HG03460 (cell line): ENCODE measurements around the gene PTPRN2.
"Not testable (repeated sequence)": the region's sequence is repeated elsewhere in the genome, so short reads cannot be mapped to it uniquely, and the experiment has no call there.

Source experiments
- ATAC-seq: cut with Tn5 transposase; IDR thresholded peaks from one replicate; pipeline ENCODE4 v1.9.1; 2021; ENCODE audit not compliant: unreplicated experiment

PTPRN2 gene

DNA sequence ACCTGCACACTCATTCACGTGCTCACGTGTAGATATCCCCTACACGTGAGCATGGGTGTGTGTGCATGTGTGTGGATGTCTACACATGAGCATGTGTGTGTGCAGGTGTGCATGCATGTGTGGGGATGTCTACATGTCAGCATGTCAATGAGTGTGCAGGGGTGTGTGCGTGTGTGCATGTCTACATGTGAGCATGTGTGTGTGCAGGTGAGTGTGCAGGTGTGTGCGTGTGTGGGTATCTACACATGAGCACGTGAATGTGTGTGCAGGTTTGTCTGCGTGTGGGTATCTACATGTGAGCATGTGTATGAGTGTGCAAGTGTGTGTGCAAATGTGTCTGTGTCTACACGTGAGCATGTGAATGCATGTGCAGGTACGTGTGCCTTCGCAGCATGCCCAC lies 274.8 kb downstream of the PTPRN2 start:
- ATAC-seq = no peak

DNA sequence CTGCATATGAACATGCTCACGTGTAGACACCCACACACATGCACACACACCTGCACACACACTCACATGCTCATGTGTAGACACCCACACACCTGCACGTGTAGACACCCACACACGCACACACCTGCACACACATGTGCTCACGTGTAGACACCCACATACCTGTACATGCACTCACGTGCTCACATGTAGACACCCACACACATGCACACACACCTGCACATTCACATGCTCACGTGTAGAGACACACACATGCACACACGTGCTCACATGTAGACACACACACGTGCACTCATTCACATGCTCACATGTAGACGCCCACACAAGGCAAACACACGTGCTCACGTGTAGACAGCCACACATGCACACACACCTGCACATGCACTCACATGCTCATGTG lies 275.8 kb downstream of the PTPRN2 start:
- ATAC-seq = no peak

DNA sequence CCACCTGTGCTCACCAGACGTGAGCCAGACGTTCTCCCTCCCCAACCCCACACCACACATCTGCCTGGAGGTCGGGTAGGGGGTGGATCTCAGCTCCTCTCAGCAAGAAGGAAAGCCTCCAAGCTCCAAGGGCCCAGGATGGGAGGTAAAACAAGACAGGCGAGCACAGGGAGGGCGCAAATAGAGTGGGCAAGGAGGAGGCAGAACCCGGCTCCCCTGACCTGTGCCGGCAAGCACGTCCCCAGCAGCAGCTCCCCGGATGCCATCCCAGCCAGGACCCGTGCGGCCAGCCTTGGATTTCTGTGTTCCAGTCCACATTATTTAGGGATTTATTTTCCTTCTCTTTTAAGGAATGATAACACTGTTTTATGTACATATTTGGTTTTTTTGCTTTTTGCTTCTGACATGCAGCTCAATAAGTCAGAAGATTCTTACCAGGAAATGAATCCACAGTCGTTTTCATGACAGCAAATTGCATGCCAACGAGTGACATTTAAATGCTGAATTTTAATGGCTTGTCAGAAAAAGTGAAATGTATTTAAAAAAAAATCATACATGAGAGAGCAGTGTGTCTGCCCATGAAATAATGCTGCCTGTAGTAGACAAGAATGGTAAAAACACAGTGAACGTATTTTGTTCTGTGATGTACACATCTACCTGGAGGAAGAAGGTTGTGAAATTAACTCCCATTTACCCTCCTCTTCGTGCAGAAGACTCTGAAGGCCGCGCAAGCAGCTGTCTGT lies 276.5 kb downstream of the PTPRN2 start:
- ATAC-seq = no peak

DNA sequence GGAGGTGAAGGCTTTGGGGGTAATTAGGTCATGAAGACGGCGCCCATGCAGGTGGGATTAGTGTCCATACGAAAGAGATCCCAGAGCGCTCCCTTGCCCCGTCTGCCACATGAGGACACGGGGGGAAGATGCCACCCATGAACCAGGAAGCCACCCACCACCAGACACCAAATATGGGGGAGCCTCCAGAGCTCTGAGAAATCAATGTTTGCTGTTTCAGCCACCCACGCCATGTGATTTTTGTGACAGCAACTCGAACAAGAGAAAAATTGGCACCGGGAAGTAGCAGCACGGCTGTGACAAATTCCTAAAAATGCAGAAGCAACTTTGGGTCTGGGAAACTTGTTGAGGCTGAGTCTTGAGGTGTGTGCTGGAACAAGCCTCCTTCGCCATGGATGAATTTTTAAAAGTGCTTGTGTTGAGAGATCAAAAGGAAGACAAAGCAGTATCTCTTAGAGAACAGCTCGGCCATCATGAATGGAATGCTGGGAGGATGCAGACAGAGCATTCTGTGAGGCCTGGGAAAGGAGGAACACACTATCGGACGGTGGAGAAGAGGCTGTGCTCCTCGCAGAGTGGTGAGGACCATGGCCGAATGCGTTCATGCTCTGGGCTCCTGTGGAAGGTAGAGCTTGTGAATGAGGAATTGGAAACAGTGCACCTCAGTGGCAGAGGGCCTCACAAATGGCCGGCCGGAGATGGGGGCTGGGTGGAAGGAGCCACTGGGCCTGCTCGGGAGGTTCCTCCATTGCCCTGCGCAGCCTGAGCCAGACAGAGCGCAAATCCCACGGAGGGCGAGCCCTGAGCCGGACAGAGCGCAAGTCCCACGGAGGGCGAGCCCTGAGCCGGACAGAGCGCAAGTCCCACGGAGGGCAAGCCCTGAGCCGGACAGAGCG lies 277.5 kb downstream of the PTPRN2 start:
- ATAC-seq = no peak

DNA sequence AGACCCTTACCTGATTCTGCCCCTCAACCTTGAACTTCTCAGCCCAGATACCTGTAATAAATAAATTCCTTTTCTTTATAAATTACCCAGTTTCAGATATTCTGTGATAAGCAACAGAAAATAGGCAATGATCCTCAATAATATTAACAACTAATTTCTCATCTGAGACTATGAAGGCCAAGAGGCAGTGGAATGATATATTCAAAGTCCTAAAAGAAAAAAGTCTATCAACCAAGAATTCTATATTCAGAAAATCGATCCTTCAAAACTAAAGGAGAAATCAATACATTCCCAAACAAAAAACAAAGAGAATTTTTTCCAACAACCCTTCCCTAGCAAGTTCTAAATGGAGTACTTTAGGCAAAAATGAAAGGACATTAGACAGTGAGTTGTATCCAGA lies 279.6 kb downstream of the PTPRN2 start:
- no peak for ATAC-seq

DNA sequence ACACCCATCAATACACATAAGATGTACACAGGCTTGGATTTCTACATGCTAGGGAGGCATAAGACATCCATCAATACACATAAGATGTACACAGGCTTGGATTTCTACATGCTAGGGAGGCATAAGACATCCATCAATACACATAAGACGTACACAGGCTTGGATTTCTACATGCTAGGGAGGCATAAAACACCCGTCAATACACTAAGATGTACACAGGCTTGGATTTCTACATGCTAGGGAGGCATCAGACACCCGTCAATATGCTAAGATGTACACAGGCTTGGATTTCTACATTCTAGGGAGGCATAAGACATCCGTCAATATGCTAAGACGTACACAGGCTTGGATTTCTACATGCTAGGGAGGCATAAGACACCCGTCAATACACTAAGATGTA lies 283.6 kb downstream of the PTPRN2 start:
- not testable (repeated sequence) for ATAC-seq

DNA sequence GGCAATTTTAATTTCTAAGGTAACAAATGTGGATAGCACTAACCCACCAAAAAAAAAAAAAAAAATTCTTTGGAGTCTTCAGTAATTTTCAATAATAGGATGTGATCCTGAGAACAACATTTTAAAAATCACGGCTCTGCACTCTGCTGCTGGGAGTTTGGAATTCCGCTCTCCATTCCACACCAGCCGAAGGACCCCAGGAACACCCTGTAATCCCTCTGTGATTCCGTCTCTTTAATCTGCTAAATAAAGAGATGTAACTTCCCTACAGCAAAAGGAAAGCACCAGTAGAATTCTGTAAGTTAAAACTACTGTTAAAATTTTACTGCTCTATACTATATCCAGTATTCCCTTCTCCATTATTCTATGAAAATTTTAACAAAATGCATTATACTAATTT lies 284.5 kb downstream of the PTPRN2 start:
- ATAC-seq = no peak

DNA sequence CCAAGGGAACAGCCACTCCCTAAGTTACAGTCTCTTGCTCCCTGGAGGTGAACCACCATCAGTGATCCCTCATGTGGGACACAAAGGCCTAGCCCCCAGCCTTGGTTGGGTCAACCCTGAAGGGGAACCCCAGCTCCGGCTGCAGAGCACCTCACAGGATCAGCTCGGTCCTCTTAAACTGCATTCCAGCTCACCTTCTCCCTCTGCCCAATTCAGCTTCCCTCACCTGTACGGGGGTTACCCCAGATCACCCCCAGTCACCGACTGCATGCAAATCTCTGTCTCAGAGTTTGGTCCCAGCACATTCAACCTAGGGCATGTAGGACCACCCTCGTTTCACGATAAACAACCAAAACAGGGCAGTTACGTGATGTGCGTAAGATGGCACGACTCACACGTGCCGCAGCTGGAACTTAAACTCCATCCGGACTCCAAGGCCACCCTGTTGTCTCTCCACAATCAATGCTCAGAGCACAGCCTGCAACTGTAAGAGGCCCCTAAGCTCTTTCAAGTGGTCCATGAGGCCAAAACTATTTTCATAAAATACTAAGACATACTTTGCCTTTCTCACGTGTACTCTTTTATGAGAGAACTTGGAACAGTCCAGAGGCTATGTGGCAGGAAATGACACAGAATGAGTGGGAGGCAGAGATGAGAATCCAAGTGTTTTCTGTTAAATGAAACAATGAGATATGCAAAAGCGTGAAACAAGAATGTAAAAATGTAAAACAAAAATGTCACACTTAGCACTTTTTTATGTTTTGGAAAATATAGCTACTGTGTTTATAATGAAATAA lies 285.2 kb downstream of the PTPRN2 start:
- no peak for ATAC-seq

DNA sequence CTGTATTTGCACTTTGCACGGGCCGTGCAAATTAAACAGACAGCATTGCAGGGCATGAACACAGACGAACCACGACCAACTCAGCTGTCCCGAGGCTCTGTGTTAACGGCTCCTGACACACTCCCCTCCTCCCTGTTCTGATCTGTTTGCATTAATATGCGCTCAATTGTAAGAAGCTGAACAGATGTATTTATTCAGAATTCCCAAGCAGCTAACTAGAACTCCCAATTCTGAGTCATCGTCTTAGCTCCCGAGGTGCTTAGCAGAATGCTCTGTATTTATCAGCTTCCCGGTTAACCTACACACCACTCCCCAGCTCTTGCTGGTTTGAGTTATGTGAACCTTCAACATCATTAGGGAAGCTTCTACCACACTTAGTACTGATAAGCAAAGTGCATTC lies 286.4 kb downstream of the PTPRN2 start:
- ATAC-seq = no peak

DNA sequence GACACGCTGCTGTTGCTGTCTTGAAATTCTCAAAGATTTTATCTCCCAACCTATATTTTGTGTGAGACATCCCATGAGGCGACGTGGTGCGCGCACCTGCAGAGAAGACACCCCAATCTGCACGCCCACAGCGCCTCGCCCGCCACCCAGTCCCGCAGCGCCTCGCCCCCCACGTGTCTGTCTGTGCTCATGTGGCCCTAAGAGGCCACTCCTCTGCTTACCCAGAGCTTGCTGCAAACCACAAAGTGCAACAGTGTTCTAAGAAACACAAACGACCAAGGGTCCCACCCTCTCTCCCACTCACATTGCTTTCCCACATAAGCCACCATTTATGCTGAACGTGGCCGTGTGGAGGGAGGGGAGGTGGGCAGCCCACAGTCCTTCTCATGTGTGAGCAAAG lies 287.2 kb downstream of the PTPRN2 start:
- ATAC-seq = no peak

DNA sequence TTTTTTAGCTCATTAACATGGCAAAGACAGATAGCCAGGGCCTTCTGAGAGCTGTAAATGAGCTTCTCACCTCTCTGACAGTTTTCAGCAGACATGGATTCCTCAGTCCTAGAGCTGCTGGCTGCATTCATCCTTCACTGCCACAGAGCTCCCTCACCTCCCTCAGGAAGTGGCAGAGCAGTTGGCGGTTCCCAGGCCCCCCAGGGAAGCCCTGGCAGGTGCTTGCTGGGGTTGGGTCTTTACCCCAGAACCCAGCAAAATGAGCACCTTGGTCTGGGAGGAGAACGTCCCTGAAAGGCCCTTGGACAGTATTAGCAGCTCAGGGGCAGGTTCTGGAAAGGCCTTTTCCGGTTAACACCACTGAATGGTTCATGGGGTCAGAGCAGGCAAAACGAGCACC lies 288.0 kb downstream of the PTPRN2 start:
- ATAC-seq = no peak

DNA sequence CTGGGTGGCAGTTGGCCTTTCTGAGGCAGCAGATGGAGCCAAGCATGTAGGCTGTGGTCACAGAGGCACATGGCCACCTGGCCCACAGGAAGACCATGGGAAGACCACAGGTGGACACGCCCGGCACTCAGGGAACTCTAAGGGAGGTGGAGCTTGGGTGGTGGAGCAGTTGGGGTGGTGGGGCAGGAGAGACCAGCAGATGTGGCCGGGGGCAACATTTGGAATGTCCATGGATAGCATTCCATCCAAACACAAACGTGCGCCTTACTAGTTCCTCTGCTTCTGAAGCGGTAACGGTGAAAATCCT lies 290.9 kb downstream of the PTPRN2 start:
- no peak for ATAC-seq

DNA sequence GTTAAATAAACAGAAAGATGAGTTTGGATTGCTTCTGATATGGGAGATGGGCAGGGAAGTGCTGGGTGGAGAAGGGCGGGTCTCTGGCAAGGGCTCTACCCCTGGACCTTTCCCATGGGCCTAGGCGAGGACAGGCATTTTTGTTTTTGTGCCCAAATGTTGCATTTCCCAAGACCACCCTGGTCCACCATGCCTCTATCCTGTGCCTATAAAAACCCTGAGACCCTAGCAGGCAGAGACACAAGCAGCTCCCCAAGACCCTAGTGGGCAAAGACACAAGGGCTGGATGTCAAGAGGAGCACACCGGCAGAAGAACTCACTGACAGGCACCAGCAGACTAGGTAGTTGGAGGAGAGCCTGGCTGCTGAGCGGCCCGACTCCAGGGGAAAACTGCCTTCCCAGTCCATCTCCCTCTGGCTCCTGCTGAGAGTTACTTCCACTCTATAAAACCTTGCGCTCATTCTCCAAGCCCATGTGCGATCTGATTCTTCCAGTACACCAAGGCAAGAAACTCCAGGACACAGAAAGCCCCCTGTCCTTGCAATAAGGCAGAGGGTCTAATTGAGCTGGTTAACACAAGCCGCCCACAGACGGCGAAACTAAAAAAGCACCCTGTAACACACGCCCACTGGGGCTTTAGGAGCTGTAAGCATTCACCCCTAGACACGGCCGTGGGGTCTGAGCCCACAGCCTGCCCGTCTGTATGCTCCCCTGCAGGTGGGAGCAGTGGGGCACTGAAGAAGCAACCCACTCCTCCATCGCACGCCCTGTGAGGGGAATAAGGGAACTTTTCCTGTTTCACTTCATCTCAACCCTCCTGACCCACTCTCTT lies 291.4 kb downstream of the PTPRN2 start:
- ATAC-seq = no peak

DNA sequence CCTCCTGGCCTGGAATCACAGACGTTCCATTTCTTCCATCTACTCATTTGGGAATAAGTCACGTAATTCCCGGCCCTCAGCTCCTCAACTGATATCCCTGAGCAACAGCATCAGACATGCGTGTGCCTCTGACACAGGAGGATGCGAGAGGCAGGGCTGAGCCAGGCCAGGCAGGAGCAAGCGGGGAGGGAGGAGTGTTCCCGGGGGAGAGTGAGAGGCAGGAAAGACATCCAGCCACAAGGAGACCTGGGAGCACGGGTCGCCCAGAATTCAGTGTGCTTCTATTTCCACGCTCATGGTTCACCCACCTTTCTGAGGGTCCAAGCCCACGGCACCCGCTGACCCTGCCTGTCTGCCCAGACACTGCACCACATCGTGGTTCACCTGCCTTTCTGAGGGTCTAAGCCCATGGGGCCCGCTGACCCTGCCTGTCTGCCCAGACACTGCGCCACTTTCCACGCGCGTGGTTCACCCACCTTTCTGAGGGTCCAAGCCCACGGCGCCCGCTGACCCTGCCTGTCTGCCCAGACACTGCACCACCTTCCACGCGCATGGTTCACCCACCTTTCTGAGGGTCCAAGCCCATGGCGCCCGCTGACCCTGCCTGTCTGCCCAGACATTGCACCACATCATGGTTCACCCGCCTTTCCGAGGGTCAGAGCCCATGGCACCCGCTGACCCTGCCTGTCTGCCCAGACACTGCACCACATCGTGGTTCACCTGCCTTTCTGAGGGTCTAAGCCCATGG lies 293.0 kb downstream of the PTPRN2 start:
- not testable (repeated sequence) for ATAC-seq

DNA sequence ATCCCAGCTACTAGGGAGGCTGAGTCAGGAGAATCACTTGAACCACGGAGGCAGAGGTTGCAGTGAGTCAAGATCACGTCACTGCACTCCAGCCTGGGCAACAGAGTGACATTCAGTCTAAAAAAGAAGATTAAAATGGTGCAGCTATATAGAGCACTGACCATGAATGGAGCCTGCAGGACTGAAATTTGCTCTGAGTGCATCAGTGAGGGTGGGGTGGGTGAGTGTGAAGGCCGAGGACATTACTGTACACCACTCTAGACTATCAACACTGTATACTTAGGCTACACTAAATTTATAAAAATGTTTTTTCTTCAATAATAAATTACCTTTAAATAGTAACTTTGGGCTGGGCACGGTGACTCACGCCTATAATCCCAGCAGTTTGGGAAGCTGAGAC lies 294.7 kb downstream of the PTPRN2 start:
- no peak for ATAC-seq

DNA sequence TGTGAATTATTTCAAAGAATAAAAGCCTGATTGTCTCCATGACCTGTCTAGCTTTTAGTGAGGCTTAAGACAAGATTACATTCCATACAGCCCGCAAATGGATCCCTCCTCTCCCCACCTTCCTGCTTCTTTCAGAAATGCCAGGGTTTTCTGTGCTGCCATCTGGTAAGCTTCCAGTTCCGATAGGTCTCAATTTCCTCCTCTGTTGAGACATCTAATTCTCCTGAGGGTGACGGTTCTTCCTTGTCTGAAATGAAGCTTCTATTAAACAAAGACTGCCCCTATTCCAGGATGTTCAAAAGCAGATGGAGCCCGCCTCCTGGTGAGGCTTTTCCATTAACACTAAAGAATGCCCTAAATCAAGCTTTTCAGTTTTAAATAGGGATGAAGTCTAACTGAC lies 295.6 kb downstream of the PTPRN2 start:
- no peak for ATAC-seq

DNA sequence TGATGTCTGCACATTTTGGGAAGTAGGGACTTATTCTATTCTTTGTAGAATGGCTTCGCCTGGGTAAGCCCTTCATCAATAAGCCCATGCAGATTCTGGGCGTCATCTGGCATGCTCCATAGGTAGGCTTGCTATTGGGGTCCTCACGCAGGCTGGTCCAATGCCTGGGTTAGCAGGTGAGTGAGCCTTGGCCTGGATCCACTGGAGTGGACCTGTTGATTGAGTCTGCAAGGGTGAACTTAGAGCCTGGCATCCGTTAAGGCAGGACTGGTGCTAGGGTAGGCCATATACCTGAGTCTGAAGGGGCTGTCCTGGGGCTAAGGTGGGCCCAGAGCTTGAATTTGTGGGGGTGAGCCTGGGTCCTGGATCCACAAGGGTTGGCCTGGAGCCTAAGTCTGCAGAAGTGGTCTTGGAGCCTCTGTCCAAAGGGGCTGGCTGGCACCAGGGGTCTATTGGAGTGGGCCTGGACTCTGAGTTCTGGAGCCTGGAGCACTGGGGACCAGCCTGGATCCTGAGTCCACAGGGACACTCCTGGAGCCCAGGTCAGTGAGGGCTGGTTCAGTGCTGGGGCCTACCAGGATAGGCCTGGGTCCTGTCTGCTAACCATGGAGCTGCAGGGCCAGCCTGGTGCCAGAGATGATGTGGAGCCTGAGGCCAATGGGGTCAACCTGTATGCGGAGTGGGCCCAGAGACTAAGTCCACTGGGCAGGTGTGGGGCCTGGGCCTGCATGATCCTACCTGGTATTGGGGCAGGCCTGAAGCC lies 297.7 kb downstream of the PTPRN2 start:
- no peak for ATAC-seq

DNA sequence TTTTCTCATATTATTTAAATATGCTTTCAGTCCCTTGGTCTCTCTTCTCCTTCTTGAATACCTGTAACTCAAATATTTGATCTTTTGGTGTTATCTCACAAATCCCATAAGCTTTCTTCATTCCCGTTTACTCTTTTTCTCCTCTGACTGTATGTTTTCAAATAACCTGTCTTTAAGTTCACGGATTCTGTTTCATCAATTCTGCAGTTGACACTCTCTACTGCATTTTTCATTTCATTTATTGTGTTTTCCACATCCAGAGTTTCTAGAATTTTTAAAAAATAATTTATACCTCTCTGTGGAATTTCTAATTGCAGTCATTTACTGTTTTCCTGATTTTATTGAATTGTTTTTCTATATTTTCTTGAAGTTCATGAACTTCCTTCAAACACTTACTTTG lies 298.4 kb downstream of the PTPRN2 start:
- no peak for ATAC-seq

DNA sequence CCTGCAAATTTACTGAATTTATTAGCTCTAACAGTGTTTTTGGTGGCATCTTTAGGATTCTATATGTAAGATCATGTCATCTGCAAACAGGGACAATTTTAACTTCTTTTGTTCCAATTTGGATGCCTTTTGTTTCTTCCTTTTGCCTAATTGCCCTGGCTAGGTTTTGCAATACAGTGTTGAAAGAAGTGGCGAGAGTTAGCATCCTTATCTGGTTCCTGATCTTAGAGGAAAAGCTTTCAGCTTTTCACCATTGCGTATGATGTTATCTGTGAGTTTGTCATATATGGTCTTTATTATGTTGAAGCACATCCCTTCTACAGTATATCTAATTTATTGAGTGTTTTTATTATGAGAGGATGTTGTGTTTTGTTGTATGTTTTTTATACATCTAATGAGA lies 301.4 kb downstream of the PTPRN2 start:
- ATAC-seq = no peak
